Measurements from ENCODE around the gene RSPH1. TPM values are rescaled to one million over a fixed set of nuclear protein-coding genes. Genes with fewer than 3 reads are reported as not detected.

Gene RSPH1
- total RNA-seq = not detected in 2 replicates

DNA sequence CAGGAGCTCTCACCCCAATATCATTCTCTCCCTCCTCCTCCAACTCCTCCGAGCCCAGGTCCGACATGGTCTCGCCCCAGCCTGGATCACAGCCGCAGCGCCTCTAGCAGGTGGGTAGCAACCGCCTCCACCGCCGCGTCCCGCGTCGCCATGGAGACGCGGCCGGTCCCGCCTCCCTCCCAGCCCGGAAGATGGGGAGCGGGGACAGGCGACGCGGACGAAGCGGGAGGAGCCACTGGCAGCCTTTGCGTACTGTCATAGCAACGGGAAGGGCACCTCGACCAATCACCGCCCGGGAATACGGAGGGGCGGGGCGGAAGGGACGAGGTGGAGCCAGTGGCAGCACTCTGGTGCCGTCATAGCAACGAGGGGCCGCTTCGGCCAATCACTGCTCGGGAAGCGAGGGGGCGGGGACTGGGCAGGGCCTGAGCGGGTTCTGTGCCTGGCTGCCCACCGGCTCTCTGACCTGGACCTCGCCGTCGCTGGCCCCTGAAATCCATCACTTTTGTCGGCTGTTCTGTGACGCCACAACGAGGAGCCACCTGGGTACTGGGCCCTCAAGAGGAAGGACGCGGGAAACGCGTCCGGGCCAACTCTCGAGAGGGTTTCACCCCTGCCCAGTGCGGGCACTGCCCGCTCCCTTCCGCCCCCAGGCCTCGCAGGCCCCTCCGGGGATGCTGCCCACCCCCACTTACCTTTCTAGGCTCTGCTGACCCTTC, at the start of gene RSPH1:
RSPH1 (minus strand) TSS at position 105 of the 719 bp plus-strand sequence; CDS start at position 67, 38 bp downstream.
- peak; percentile 98 to 99 for DNase-seq (ENCODE audit: low read depth in 2 of 2)

GRCh38 chr21:42545745-42546144, 49.7 kb upstream of the RSPH1 start:
- DNase-seq (ENCODE audit: low read depth in 2 of 2) = no peak

GRCh38 chr21:42545317-42545716, 49.3 kb upstream of the RSPH1 start:
- no peak for DNase-seq (ENCODE audit: low read depth in 2 of 2)

GRCh38 chr21:42544544-42544943, 48.5 kb upstream of the RSPH1 start:
- no peak for DNase-seq (ENCODE audit: low read depth in 2 of 2)

DNA sequence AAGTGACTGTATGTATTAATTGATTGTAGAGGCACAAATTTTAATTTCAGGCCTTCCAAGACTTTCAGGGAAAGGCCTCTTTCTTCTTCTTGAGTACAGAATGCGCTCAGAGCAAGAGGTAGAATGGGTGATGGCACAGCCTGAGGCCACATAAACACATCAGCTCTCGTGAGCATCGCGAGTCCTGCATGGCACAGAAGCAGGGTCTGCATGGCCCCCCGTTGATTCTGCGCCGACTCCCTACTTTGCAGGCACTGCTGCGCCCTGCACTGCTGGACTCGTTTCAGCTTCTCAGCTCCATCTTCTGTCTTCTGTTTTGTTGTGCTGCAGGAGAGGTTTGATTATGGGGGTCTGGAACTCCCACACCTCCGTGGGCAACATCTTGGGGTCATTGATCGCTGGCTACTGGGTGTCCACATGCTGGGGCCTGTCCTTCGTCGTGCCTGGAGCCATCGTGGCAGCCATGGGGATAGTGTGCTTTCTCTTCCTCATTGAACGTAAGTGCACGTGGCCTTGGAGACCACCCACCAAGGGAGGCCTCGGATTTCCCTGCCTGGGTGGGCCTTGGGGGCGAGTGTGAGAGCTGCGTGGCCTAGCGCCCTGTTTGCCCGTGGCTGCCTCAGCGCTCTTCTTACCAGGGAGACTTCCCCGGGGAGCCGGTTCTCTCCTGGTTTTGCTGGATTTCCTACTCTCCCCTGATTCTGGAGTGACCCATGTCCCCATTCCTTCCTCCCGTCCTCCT, 47.3 kb upstream of the RSPH1 start:
- no peak for DNase-seq (ENCODE audit: low read depth in 2 of 2)

DNA sequence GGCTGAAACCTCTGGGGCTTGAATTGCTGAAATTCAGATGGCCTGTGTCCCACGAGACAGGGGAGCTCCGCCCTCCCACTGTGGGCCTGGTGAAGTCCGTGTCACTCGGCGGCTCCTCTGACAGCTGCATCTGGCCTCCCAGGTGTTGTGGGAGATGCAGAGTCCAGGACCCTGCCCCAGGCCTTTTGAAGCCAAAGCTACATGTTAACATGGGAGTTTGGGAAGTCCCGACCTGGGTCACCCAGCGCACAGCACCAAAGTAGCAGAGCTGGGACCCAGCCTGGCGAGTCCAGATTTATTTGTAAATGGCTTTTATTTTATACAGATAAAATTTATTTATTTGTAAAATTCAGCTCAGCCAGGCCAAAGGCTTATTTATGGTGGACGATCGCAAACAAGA, 46.6 kb upstream of the RSPH1 start:
- no peak for DNase-seq (ENCODE audit: low read depth in 2 of 2)

GRCh38 chr21:42542196-42542595, 46.2 kb upstream of the RSPH1 start:
- DNase-seq (ENCODE audit: low read depth in 2 of 2) = no peak

DNA sequence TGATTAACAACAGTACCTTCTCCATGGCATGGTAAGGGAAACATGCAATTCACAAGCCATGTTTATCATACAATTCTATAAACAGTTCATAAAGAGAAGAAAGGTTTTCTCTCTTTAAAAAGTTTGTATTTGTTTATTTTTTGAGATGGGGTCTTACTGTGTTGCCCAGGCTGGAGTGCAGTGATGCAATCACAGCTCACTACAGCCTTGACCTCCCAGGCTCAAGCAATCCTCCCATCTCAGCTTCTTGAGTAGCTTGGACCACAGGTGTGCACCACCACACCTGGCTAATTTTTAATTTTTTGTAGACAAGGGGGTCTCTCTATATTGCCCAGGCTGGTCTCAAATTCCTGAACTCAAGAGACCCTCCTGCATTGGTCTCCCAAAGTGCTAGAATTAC, 45.6 kb upstream of the RSPH1 start:
- no peak for DNase-seq (ENCODE audit: low read depth in 2 of 2)

- DNase-seq (ENCODE audit: low read depth in 2 of 2) = no peak
These were observed 45.1 kb upstream of the RSPH1 start for GRCh38 chr21:42541174-42541573.

GRCh38 chr21:42540396-42540795, 44.4 kb upstream of the RSPH1 start:
- DNase-seq (ENCODE audit: low read depth in 2 of 2) = no peak

DNA sequence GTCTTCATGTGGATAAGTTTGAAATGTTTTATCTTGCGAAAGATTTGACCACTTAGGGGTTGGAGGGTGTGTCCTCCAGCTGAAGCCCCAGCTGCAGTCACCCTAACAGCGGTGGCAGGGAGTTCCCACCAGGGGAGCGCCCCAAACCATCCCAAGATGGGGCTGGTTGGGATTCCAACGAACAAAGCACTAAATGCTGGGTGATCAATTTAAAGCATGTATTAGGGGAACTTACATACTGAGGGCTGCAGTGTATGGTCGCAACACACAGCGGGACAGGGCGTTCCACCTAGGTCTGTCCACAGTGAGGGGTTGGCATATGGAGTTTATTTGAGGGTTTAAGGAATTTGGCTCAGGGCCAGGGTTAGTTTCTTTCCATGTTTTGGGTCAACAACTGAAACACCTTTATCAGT, 43.9 kb upstream of the RSPH1 start:
- DNase-seq (ENCODE audit: low read depth in 2 of 2) = no peak

DNA sequence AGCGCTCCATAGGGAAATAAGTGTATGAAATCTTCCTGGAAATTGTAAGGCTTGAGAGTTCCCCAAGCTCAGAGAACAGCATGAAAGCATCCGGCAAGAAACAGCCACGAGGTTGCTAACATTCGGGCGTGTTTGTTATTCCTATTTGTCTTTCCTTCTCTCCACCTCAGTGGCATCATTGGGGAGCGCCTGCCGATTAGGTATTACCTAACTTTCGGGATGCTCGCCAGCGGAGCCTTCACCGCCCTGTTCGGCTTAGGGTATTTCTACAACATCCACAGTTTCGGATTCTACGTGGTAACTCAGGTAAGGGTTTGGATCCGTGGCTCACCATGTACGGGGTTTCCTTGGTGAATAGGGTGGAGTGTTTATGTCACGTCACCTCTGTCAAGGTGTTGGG, 43.3 kb upstream of the RSPH1 start:
- no peak for DNase-seq (ENCODE audit: low read depth in 2 of 2)

GRCh38 chr21:42538479-42539275, 42.7 kb upstream of the RSPH1 start:
- no peak for DNase-seq (ENCODE audit: low read depth in 2 of 2)

GRCh38 chr21:42537106-42537742, 41.2 kb upstream of the RSPH1 start:
- peak in 1 of 2 donors; percentile 25 for DNase-seq (ENCODE audit: low read depth in 2 of 2)

DNA sequence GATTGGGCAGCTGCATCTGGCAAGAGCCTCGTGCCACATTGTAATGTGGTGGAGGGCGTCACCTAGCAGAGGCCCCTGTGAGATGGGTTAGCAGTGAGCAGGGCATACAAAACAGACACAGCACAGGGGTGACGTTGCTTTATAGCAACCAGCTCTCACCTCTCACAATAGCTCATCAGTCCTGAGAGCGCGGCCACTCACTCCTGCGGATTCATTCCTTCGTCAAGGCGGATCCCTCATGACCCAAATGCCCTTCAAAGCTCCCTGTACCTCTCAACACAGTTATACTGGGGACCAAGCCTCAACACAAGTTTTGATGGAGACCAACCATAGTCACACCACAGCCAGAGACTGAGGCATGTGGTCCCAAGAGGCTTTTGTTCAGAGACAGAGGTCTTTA, 40.6 kb upstream of the RSPH1 start:
- DNase-seq (ENCODE audit: low read depth in 2 of 2) = no peak

DNA sequence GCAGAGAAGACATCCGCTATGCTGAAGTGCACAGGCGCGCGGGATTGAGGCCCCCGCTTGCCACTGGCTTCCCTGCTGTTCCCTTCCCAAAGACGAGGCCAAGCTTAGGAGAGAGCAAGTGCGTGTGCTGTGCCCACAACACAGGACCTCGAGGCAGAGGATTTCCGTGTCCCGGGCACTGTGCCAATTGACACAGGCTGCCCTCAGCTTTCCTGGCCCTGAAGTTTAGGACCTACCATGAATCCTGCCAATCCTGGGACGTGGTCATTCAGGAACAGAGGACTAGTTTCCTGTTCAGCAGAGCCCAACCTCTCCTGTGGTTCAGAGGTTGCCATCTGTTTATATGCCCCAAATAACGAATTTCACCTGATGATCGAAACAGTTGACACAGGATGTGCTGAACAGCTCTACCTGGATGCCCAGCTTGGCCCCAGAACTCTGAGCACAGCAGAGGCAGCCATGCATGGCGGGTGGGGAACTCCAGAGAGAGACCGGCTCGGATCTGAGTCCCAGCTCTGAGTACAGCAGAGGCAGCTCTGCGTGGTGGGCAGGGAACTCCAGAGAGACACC, 39.7 kb upstream of the RSPH1 start:
- DNase-seq (ENCODE audit: low read depth in 2 of 2) = peak in 1 of 2 donors; percentile 72

GRCh38 chr21:42534421-42535378, 38.7 kb upstream of the RSPH1 start:
- peak in 1 of 2 donors; percentile 15 for DNase-seq (ENCODE audit: low read depth in 2 of 2)

DNA sequence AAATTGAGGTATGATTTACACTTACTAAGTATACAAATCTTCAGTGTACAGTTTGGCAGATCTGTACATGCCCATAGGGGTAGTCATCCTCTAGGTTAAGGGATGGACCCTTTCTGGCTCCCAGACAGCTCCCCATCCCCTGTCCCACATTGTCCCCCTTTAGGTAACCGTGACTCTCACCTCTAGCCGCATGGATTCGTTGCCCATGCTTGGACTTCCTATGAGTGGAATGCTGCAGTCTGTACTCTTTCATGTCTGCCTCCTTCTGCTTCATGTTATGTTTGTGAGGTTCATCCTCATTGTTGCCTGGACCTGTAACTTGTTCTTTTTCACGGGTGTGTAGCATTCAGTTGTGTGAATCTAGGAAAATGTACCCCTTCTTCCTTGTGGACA, 37.9 kb upstream of the RSPH1 start:
- no peak for DNase-seq (ENCODE audit: low read depth in 2 of 2)

DNA sequence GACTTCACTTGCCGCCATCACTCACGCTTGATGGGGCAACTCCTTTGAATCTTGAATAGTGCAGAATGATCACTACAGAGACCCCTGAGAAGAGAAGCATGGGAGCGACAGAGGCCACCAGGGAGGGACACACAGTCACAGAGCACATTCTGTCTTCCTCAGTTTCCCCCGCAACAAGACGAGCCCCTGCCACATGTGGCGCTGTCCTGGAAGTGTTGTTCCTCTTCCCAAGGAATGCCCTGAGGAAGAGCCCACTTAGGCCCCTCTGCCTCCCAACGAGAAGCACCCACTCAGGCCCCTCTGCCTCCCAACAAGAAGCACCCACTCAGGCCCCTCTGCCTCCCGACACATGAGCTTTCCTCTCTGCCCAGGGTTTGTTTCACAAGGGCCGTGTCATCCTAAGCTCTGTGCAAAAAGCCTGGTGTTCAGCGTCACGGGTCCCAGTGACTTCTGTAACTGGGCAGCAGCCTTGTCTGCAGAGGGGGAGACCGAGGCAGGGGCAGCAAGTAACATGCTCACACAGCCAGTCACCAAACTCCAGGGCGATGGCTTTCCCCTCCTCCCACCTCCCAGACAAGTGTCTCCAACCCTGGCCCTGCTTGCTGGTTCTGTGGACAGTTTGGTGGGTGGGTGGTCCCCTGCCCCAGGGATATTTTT, 37.4 kb upstream of the RSPH1 start:
- no peak for DNase-seq (ENCODE audit: low read depth in 2 of 2)
